ENCODE measurements around the gene CBX1. TPM values are rescaled to one million over a fixed set of nuclear protein-coding genes. Genes with fewer than 3 reads are reported as not detected.

CBX1 gene
- total RNA-seq, 2 experiments from 2014 or later = 5.5 to 6.6 TPM

- peak overlapping the region; percentile 30 for H3K27ac Mint-ChIP-seq
- H3K4me3 Mint-ChIP-seq = no peak overlapping the region
- H3K36me3 ChIP-seq (ENCODE audit: insufficient read depth, low read length) = peaks cover 57% of the 10 kb centered on the region
- no peak overlapping the region for H3K27ac ChIP-seq (ENCODE audit: low read depth in 1 of 2, low read length in 2 of 2)
- DNase-seq (peak in 1 of 14 experiments; percentile 23), ATAC-seq (ENCODE audit: poor library complexity) (no peak)
- H3K4me1 ChIP-seq (ENCODE audit: insufficient read depth, low read length) = no peaks in the 10 kb centered on the region
- no peaks in the 10 kb centered on the region for H3K9me3 ChIP-seq (ENCODE audit: control insufficient read depth in 1 of 2, insufficient read depth in 1 of 2, low read length in 2 of 2)
- TF ChIP-seq CTCF (IDR thresholded peaks at IDR 0.05) = no peak
- no peaks in the 10 kb centered on the region for H3K27me3 ChIP-seq (ENCODE audit: control insufficient read depth in 1 of 2, insufficient read depth in 2 of 2, low read length in 2 of 2)
- H3K4me3 ChIP-seq (ENCODE audit: low read length) = no peak overlapping the region
- ChIA-PET POLR2A (no interaction called here), CTCF (no interaction called here)
- no peaks in the 10 kb centered on the region for H3K27me3 Mint-ChIP-seq
- H3K4me1 Mint-ChIP-seq (ENCODE audit: low read depth) = no peaks in the 10 kb centered on the region
- intact Hi-C loops (cut with DNase I, micrococcal nuclease) = no loop called here
- H3K9me3 Mint-ChIP-seq = no peaks in the 10 kb centered on the region
- peaks cover 74% of the 10 kb centered on the region for H3K36me3 Mint-ChIP-seq (ENCODE audit: low read depth)
Measured at GRCh38 chr17:48139944-48140343, 38.7 kb upstream of the CBX1 start.

- H3K27me3 Mint-ChIP-seq = no peaks in the 10 kb centered on the region
- H3K27ac ChIP-seq (ENCODE audit: low read depth in 1 of 2, low read length in 2 of 2) = no peak overlapping the region
- DNase-seq = no peak
- TF ChIP-seq CTCF (IDR thresholded peaks at IDR 0.05) = no peak
- peaks cover 44% of the 10 kb centered on the region for H3K36me3 ChIP-seq (ENCODE audit: insufficient read depth, low read length)
- H3K4me3 ChIP-seq (ENCODE audit: low read length) = no peak overlapping the region
- no peaks in the 10 kb centered on the region for H3K4me1 Mint-ChIP-seq (ENCODE audit: low read depth)
- ATAC-seq (ENCODE audit: poor library complexity) = no peak
- no peak overlapping the region for H3K4me3 Mint-ChIP-seq
- no peaks in the 10 kb centered on the region for H3K27me3 ChIP-seq (ENCODE audit: control insufficient read depth in 1 of 2, insufficient read depth in 2 of 2, low read length in 2 of 2)
- CTCF ChIA-PET = interaction anchor here (0.7 kb wide), 1 partner anchor 11 kb away, joined by 3 read pairs; no protein-coding TSS in a partner anchor
- H3K9me3 Mint-ChIP-seq = no peaks in the 10 kb centered on the region
- POLR2A ChIA-PET = no interaction called here
- H3K27ac Mint-ChIP-seq = no peak overlapping the region
- no peaks in the 10 kb centered on the region for H3K9me3 ChIP-seq (ENCODE audit: control insufficient read depth in 1 of 2, insufficient read depth in 1 of 2, low read length in 2 of 2)
- intact Hi-C loops (cut with DNase I, micrococcal nuclease) = no loop called here
- H3K4me1 ChIP-seq (ENCODE audit: insufficient read depth, low read length) = no peaks in the 10 kb centered on the region
- peaks cover 78% of the 10 kb centered on the region for H3K36me3 Mint-ChIP-seq (ENCODE audit: low read depth)
Measured at GRCh38 chr17:48137656-48138055, 36.4 kb upstream of the CBX1 start.

- intact Hi-C loops (cut with DNase I, micrococcal nuclease) = no loop called here
- H3K4me1 Mint-ChIP-seq (ENCODE audit: low read depth) = no peaks in the 10 kb centered on the region
- POLR2A ChIA-PET = no interaction called here
Measured at GRCh38 chr17:48134912-48135480, 33.7 kb upstream of the CBX1 start.

More at GRCh38 chr17:48134912-48135480, 33.7 kb upstream of the CBX1 start:
- H3K4me1 ChIP-seq (ENCODE audit: insufficient read depth, low read length) = no peaks in the 10 kb centered on the region
- H3K27ac ChIP-seq (ENCODE audit: low read depth in 1 of 2, low read length in 2 of 2) = no peak overlapping the region
- Mint-ChIP-seq H3K9me3 (no peaks in the 10 kb centered on the region), H3K4me3 (no peak overlapping the region), H3K27me3 (no peaks in the 10 kb centered on the region), H3K36me3 (ENCODE audit: low read depth) (peaks cover 73% of the 10 kb centered on the region), H3K27ac (peak overlapping the region; percentile 56)
- H3K27me3 ChIP-seq (ENCODE audit: control insufficient read depth in 1 of 2, insufficient read depth in 2 of 2, low read length in 2 of 2) = no peaks in the 10 kb centered on the region
- no peak overlapping the region for H3K4me3 ChIP-seq (ENCODE audit: low read length)
- DNase-seq (no peak), ATAC-seq (ENCODE audit: poor library complexity) (no peak)
- TF ChIP-seq CTCF (IDR thresholded peaks at IDR 0.05) = no peak
- H3K9me3 ChIP-seq (ENCODE audit: control insufficient read depth in 1 of 2, insufficient read depth in 1 of 2, low read length in 2 of 2) = no peaks in the 10 kb centered on the region
- CTCF ChIA-PET = interaction anchor here (0.6 kb wide), 2 partner anchors 91 to 679 kb away, joined by 3 to 5 read pairs; no protein-coding TSS in a partner anchor
- peaks cover 38% of the 10 kb centered on the region for H3K36me3 ChIP-seq (ENCODE audit: insufficient read depth, low read length)
